ENCODE results near the gene UBXN1. TPM values are rescaled to one million over a fixed set of nuclear protein-coding genes. Genes with fewer than 3 reads are reported as not detected.
"Not testable (repeated sequence)": the region's sequence is repeated elsewhere in the genome, so short reads cannot be mapped to it uniquely, and the experiment has no call there.

Gene UBXN1
- total RNA-seq, 1 donor from 2014 or later: 106 TPM

GRCh38 chr11:62665599-62666258 lies 13.1 kb downstream of the UBXN1 start:
- peaks cover 28 to 44% (median 40%) of the 10 kb centered on the region in 3 donors for H3K4me1 ChIP-seq (ENCODE audit: control insufficient read depth in 3 of 3, insufficient read depth in 3 of 3, low read length in 3 of 3)
- peak overlapping the region; percentile 95 to 98 (median 97) for H3K4me3 ChIP-seq (ENCODE audit: low read length in 3 of 3)
- no peaks in the 10 kb centered on the region for H3K27me3 ChIP-seq (ENCODE audit: control insufficient read depth in 3 of 3, insufficient read depth in 3 of 3, low read length in 3 of 3)
- no peaks in the 10 kb centered on the region for H3K9me3 ChIP-seq (ENCODE audit: control insufficient read depth in 3 of 3, low read length in 3 of 3)
- peak overlapping the region; percentile 90 for H3K27ac ChIP-seq (ENCODE audit: low read depth, low read length)
- H3K36me3 ChIP-seq (ENCODE audit: control insufficient read depth in 3 of 3, insufficient read depth in 3 of 3, low read length in 3 of 3): peaks cover 15 to 18% (median 16%) of the 10 kb centered on the region in 3 donors
- peak overlapping the region; percentile 88 to 93 (median 91) for H3K9ac ChIP-seq (ENCODE audit: low read depth in 1 of 3, low read length in 3 of 3)

GRCh38 chr11:62665075-62665598 lies 13.7 kb downstream of the UBXN1 start, which contains the start of the genes C11orf98 and CSKMT:
Gene C11orf98, minus strand, starts transcription at chr11:62665210. Its CDS starts 41 bp downstream, at chr11:62665169.
Gene CSKMT, plus strand, starts transcription at chr11:62665312. Its CDS starts 568 bp downstream, at chr11:62665880.
- peaks cover 24 to 40% (median 36%) of the 10 kb centered on the region in 3 donors for H3K4me1 ChIP-seq (ENCODE audit: control insufficient read depth in 3 of 3, insufficient read depth in 3 of 3, low read length in 3 of 3)
- peak within 1 kb of the TSS; percentile 90 for H3K27ac ChIP-seq (ENCODE audit: low read depth, low read length)
- peak within 1 kb of the TSS; percentile 95 to 98 (median 97) for H3K4me3 ChIP-seq (ENCODE audit: low read length in 3 of 3)
- no peaks in the 10 kb centered on the region for H3K27me3 ChIP-seq (ENCODE audit: control insufficient read depth in 3 of 3, insufficient read depth in 3 of 3, low read length in 3 of 3)
- H3K9ac ChIP-seq (ENCODE audit: low read depth in 1 of 3, low read length in 3 of 3): peak within 1 kb of the TSS; percentile 91 to 94 (median 93)
- no peaks in the 10 kb centered on the region for H3K9me3 ChIP-seq (ENCODE audit: control insufficient read depth in 3 of 3, low read length in 3 of 3)
- H3K36me3 ChIP-seq (ENCODE audit: control insufficient read depth in 3 of 3, insufficient read depth in 3 of 3, low read length in 3 of 3): peaks cover 15 to 18% (median 16%) of the 10 kb centered on the region in 3 donors

GRCh38 chr11:62664405-62665074 lies 14.3 kb downstream of the UBXN1 start:
- peak overlapping the region; percentile 91 to 94 (median 93) for H3K9ac ChIP-seq (ENCODE audit: low read depth in 1 of 3, low read length in 3 of 3)
- peaks cover 15 to 18% (median 16%) of the 10 kb centered on the region in 3 donors for H3K36me3 ChIP-seq (ENCODE audit: control insufficient read depth in 3 of 3, insufficient read depth in 3 of 3, low read length in 3 of 3)
- H3K9me3 ChIP-seq (ENCODE audit: control insufficient read depth in 3 of 3, low read length in 3 of 3): no peaks in the 10 kb centered on the region
- peak overlapping the region; percentile 95 to 98 (median 97) for H3K4me3 ChIP-seq (ENCODE audit: low read length in 3 of 3)
- no peaks in the 10 kb centered on the region for H3K27me3 ChIP-seq (ENCODE audit: control insufficient read depth in 3 of 3, insufficient read depth in 3 of 3, low read length in 3 of 3)
- H3K4me1 ChIP-seq (ENCODE audit: control insufficient read depth in 3 of 3, insufficient read depth in 3 of 3, low read length in 3 of 3): peaks cover 18 to 34% (median 30%) of the 10 kb centered on the region in 3 donors
- H3K27ac ChIP-seq (ENCODE audit: low read depth, low read length): peak overlapping the region; percentile 90

- H3K4me1 ChIP-seq (ENCODE audit: control insufficient read depth in 3 of 3, insufficient read depth in 3 of 3, low read length in 3 of 3): peaks cover 7 to 14% (median 9%) of the 10 kb centered on the region in 3 donors
These were observed 22.0 kb downstream of the UBXN1 start for GRCh38 chr11:62656796-62657429.

GRCh38 chr11:62654297-62654696 lies 24.6 kb downstream of the UBXN1 start:
- no peak overlapping the region for H3K9ac ChIP-seq (ENCODE audit: low read depth in 1 of 3, low read length in 3 of 3)
- H3K27ac ChIP-seq (ENCODE audit: low read depth, low read length): no peak overlapping the region
- H3K4me1 ChIP-seq (ENCODE audit: control insufficient read depth in 3 of 3, insufficient read depth in 3 of 3, low read length in 3 of 3): peaks cover 11 to 18% (median 12%) of the 10 kb centered on the region in 3 donors
- H3K36me3 ChIP-seq (ENCODE audit: control insufficient read depth in 3 of 3, insufficient read depth in 3 of 3, low read length in 3 of 3): peaks cover 4 to 6% (median 5%) of the 10 kb centered on the region in 3 donors
- H3K27me3 ChIP-seq (ENCODE audit: control insufficient read depth in 3 of 3, insufficient read depth in 3 of 3, low read length in 3 of 3): no peaks in the 10 kb centered on the region
- H3K4me3 ChIP-seq (ENCODE audit: low read length in 3 of 3): no peak overlapping the region
- no peaks in the 10 kb centered on the region for H3K9me3 ChIP-seq (ENCODE audit: control insufficient read depth in 3 of 3, low read length in 3 of 3)

More at GRCh38 chr11:62656796-62657429, 22.0 kb downstream of the UBXN1 start:
- H3K27me3 ChIP-seq (ENCODE audit: control insufficient read depth in 3 of 3, insufficient read depth in 3 of 3, low read length in 3 of 3): no peaks in the 10 kb centered on the region
- H3K9ac ChIP-seq (ENCODE audit: low read depth in 1 of 3, low read length in 3 of 3): no peak overlapping the region
- H3K4me3 ChIP-seq (ENCODE audit: low read length in 3 of 3): no peak overlapping the region
- no peaks in the 10 kb centered on the region for H3K36me3 ChIP-seq (ENCODE audit: control insufficient read depth in 3 of 3, insufficient read depth in 3 of 3, low read length in 3 of 3)
- no peaks in the 10 kb centered on the region for H3K9me3 ChIP-seq (ENCODE audit: control insufficient read depth in 3 of 3, low read length in 3 of 3)
- H3K27ac ChIP-seq (ENCODE audit: low read depth, low read length): no peak overlapping the region

- Histone ChIP-seq H3K4me1 (ENCODE audit: control insufficient read depth in 3 of 3, insufficient read depth in 3 of 3, low read length in 3 of 3) (peaks cover 12 to 23% (median 20%) of the 10 kb centered on the region in 3 donors), H3K27me3 (ENCODE audit: control insufficient read depth in 3 of 3, insufficient read depth in 3 of 3, low read length in 3 of 3) (no peaks in the 10 kb centered on the region)
These were observed 26.5 kb downstream of the UBXN1 start for GRCh38 chr11:62652161-62653006.

GRCh38 chr11:62650283-62650682 lies 28.6 kb downstream of the UBXN1 start:
- not testable (repeated sequence) for H3K9me3 ChIP-seq (ENCODE audit: control insufficient read depth in 3 of 3, low read length in 3 of 3); H3K9ac ChIP-seq (ENCODE audit: low read depth in 1 of 3, low read length in 3 of 3); H3K27ac ChIP-seq (ENCODE audit: low read depth, low read length); H3K4me3 ChIP-seq (ENCODE audit: low read length in 3 of 3); H3K27me3 ChIP-seq (ENCODE audit: control insufficient read depth in 3 of 3, insufficient read depth in 3 of 3, low read length in 3 of 3)
- Histone ChIP-seq H3K4me1 (ENCODE audit: control insufficient read depth in 3 of 3, insufficient read depth in 3 of 3, low read length in 3 of 3) (peaks cover 25 to 36% (median 35%) of the 10 kb centered on the region in 3 donors), H3K36me3 (ENCODE audit: control insufficient read depth in 3 of 3, insufficient read depth in 3 of 3, low read length in 3 of 3) (peaks cover 22% of the 10 kb centered on the region in 3 donors)

More at GRCh38 chr11:62652161-62653006, 26.5 kb downstream of the UBXN1 start:
- peak overlapping the region; percentile 91 for H3K27ac ChIP-seq (ENCODE audit: low read depth, low read length)
- peaks cover 22% of the 10 kb centered on the region in 3 donors for H3K36me3 ChIP-seq (ENCODE audit: control insufficient read depth in 3 of 3, insufficient read depth in 3 of 3, low read length in 3 of 3)
- peak overlapping the region; percentile 97 to 99 (median 98) for H3K9ac ChIP-seq (ENCODE audit: low read depth in 1 of 3, low read length in 3 of 3)
- H3K9me3 ChIP-seq (ENCODE audit: control insufficient read depth in 3 of 3, low read length in 3 of 3): no peaks in the 10 kb centered on the region
- H3K4me3 ChIP-seq (ENCODE audit: low read length in 3 of 3): peak overlapping the region; percentile 85 to 93 (median 91)

GRCh38 chr11:62649486-62649885 lies 29.4 kb downstream of the UBXN1 start:
- Histone ChIP-seq H3K9ac (ENCODE audit: low read depth in 1 of 3, low read length in 3 of 3) (no peak overlapping the region), H3K9me3 (ENCODE audit: control insufficient read depth in 3 of 3, low read length in 3 of 3) (no peaks in the 10 kb centered on the region), H3K27ac (ENCODE audit: low read depth, low read length) (no peak overlapping the region), H3K36me3 (ENCODE audit: control insufficient read depth in 3 of 3, insufficient read depth in 3 of 3, low read length in 3 of 3) (peaks cover 22 to 28% (median 22%) of the 10 kb centered on the region in 3 donors), H3K27me3 (ENCODE audit: control insufficient read depth in 3 of 3, insufficient read depth in 3 of 3, low read length in 3 of 3) (no peaks in the 10 kb centered on the region), H3K4me3 (ENCODE audit: low read length in 3 of 3) (no peak overlapping the region), H3K4me1 (ENCODE audit: control insufficient read depth in 3 of 3, insufficient read depth in 3 of 3, low read length in 3 of 3) (peaks cover 30 to 42% (median 41%) of the 10 kb centered on the region in 3 donors)

- H3K9me3 ChIP-seq (ENCODE audit: control insufficient read depth in 3 of 3, low read length in 3 of 3): no peaks in the 10 kb centered on the region
- peaks cover 25 to 33% (median 26%) of the 10 kb centered on the region in 3 donors for H3K36me3 ChIP-seq (ENCODE audit: control insufficient read depth in 3 of 3, insufficient read depth in 3 of 3, low read length in 3 of 3)
- no peak overlapping the region for H3K9ac ChIP-seq (ENCODE audit: low read depth in 1 of 3, low read length in 3 of 3)
- H3K4me3 ChIP-seq (ENCODE audit: low read length in 3 of 3): no peak overlapping the region
- no peaks in the 10 kb centered on the region for H3K27me3 ChIP-seq (ENCODE audit: control insufficient read depth in 3 of 3, insufficient read depth in 3 of 3, low read length in 3 of 3)
- no peak overlapping the region for H3K27ac ChIP-seq (ENCODE audit: low read depth, low read length)
- H3K4me1 ChIP-seq (ENCODE audit: control insufficient read depth in 3 of 3, insufficient read depth in 3 of 3, low read length in 3 of 3): peaks cover 34 to 44% (median 42%) of the 10 kb centered on the region in 3 donors
These were observed 29.9 kb downstream of the UBXN1 start for GRCh38 chr11:62648967-62649364.

Measured in skeletal muscle tissue (tissue), 4 donors.